ENCODE data around the gene RNF13. TPM values are rescaled to one million over a fixed set of nuclear protein-coding genes. Genes with fewer than 3 reads are reported as not detected.

The RNF13 gene
- total RNA-seq, 1 experiment from 2014 or later, result 36.5 TPM

DNA sequence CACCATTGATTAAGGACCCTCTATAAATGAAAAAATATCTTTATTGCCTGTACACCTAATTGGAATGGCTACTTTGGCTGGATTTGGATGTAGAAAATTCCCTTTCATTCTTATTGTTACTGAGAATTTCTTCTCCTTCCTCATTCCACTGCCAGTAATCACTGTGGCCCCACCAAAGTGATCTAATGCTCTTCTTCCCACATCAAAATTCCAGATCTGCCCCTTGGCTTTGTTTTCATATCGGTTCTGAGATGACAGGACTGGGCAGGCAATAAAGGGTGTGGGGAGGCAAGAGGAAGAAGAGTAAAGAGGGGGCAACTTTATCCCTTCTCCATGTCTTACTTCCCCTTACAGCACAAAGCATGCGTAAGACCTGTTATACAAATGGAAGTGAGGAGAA, 22.7 kb upstream of the RNF13 start:
- no TSS peak for BruUV-seq (replicated peaks)
- POLR2A ChIA-PET, result interaction anchor here (0.9 kb wide), 1 partner anchor 388 kb away, joined by 3 read pairs; no protein-coding TSS in a partner anchor
- no peak overlapping the region for H3K27ac Mint-ChIP-seq (ENCODE audit: low read depth, unreplicated experiment)
- CTCF ChIA-PET, result interaction anchor here (0.5 kb wide), 1 partner anchor 24 kb away, joined by 3 read pairs; no protein-coding TSS in a partner anchor
- H3K4me1 Mint-ChIP-seq (ENCODE audit: insufficient read depth, unreplicated experiment), result peaks cover 5% of the 10 kb centered on the region
- H3K36me3 Mint-ChIP-seq (ENCODE audit: insufficient read depth, unreplicated experiment), result no peaks in the 10 kb centered on the region
- TF ChIP-seq, protein P1, sequence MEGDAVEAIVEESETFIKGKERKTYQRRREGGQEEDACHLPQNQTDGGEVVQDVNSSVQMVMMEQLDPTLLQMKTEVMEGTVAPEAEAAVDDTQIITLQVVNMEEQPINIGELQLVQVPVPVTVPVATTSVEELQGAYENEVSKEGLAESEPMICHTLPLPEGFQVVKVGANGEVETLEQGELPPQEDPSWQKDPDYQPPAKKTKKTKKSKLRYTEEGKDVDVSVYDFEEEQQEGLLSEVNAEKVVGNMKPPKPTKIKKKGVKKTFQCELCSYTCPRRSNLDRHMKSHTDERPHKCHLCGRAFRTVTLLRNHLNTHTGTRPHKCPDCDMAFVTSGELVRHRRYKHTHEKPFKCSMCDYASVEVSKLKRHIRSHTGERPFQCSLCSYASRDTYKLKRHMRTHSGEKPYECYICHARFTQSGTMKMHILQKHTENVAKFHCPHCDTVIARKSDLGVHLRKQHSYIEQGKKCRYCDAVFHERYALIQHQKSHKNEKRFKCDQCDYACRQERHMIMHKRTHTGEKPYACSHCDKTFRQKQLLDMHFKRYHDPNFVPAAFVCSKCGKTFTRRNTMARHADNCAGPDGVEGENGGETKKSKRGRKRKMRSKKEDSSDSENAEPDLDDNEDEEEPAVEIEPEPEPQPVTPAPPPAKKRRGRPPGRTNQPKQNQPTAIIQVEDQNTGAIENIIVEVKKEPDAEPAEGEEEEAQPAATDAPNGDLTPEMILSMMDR (IDR thresholded peaks at IDR 0.05; ENCODE audit: unreplicated experiment), result no peak
- H3K4me3 Mint-ChIP-seq (ENCODE audit: unreplicated experiment), result no peak overlapping the region
- H3K27me3 Mint-ChIP-seq (ENCODE audit: insufficient read depth, unreplicated experiment), result no peaks in the 10 kb centered on the region
- H3K9me3 Mint-ChIP-seq (ENCODE audit: unreplicated experiment), result no peaks in the 10 kb centered on the region
- intact Hi-C loops (cut with micrococcal nuclease), result no loop called here
- DNase-seq (ENCODE audit: unreplicated experiment), result no peak

DNA sequence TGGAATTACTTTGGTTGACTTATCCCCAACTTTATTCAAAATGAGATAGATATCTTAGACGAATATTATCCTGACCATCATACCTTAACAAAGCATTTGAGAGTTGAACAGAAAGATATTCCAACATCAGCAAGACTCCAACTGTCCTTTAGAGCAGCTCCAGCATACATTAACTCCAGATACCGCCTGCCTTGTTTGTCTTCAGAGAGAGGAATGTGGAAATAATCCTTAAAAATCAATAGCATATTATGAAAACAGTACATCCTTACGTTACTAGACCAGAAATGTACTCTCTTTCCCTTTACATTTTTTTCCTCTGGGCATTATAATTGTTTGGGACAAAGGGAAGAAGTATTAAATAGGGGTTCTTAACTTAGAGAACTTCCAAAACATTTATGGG, 22.3 kb upstream of the RNF13 start:
- Mint-ChIP-seq H3K27me3 (ENCODE audit: insufficient read depth, unreplicated experiment) (no peaks in the 10 kb centered on the region), H3K9me3 (ENCODE audit: unreplicated experiment) (no peaks in the 10 kb centered on the region), H3K4me1 (ENCODE audit: insufficient read depth, unreplicated experiment) (peaks cover 5% of the 10 kb centered on the region), H3K4me3 (ENCODE audit: unreplicated experiment) (no peak overlapping the region), H3K36me3 (ENCODE audit: insufficient read depth, unreplicated experiment) (no peaks in the 10 kb centered on the region), H3K27ac (ENCODE audit: low read depth, unreplicated experiment) (no peak overlapping the region)
- ChIA-PET CTCF (interaction anchor here (4.0 kb wide), 1 partner anchor 18 kb away, joined by 30 read pairs; no protein-coding TSS in a partner anchor), POLR2A (interaction anchor here (0.9 to 1.8 kb wide), 2 partner anchors 137 to 389 kb away, joined by 3 read pairs; no protein-coding TSS in a partner anchor)
- DNase-seq (ENCODE audit: unreplicated experiment), result no peak
- intact Hi-C loops (cut with micrococcal nuclease), result no loop called here
- TF ChIP-seq, protein P1 (IDR thresholded peaks at IDR 0.05; ENCODE audit: unreplicated experiment), result no peak
- no TSS peak for BruUV-seq (replicated peaks)

DNA sequence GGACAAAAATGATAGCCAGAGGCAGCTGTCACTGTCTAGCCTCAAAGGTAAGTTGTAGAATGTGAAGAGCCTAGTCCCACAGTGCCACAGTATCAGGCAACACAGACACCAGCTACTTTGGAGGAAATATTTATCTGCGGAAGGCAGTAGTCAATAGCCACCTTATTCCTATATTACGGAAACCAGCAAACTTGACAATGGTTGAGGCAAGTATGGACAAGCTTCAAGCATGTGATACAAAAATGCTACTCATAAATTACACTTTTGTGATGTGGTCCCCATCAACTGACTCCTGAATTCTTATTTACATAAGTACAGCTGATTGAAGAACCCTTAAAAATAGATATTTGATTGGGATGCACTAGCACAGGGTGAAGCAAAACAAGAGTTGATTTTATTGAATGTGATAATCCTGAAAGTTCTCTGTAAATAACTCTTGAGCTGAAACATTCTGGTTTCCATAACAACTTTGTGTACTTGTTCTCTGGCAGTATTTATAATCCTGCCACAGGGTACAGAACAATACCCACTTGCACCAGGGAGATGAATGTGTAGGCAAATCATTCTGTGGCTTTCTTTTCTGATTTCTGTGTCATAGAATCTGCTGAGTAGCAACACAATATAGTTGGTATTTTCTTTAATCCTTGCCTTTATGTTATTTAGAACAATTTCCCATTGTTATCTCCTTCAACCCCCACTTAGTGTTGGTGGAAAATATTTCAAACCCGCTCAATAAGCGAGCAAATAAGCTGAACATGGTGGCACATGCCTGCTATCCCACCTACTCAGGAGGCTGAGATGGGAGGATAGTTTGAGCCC, 20.4 kb upstream of the RNF13 start, which contains the start of gene ANKUB1:
Gene ANKUB1, minus strand, starts transcription at position 103 of the 819 bp plus-strand sequence. CDS start 188 bp downstream, outside the sequence.
- TF ChIP-seq, protein P1 (IDR thresholded peaks at IDR 0.05; ENCODE audit: unreplicated experiment), result no peak
- POLR2A ChIA-PET, result interaction anchor here (1.1 to 1.8 kb wide), 3 partner anchors 8 to 139 kb away, joined by 3 to 4 read pairs (median 3); partner anchors contain the start of gene COMMD2
- CTCF ChIA-PET, result interaction anchor here (0.6 to 4.0 kb wide), 5 partner anchors 11 to 27 kb away, joined by 3 to 30 read pairs (median 4); no protein-coding TSS in a partner anchor
- BruUV-seq (replicated peaks), result no TSS peak
- intact Hi-C loops (cut with micrococcal nuclease), result no loop called here
- Mint-ChIP-seq H3K27ac (ENCODE audit: low read depth, unreplicated experiment) (no peak within 1 kb of the TSS), H3K9me3 (ENCODE audit: unreplicated experiment) (no peaks in the 10 kb centered on the region), H3K36me3 (ENCODE audit: insufficient read depth, unreplicated experiment) (no peaks in the 10 kb centered on the region), H3K4me3 (ENCODE audit: unreplicated experiment) (no peak within 1 kb of the TSS), H3K4me1 (ENCODE audit: insufficient read depth, unreplicated experiment) (peaks cover 5% of the 10 kb centered on the region), H3K27me3 (ENCODE audit: insufficient read depth, unreplicated experiment) (no peaks in the 10 kb centered on the region)
- no peak for DNase-seq (ENCODE audit: unreplicated experiment)

- intact Hi-C loops (cut with micrococcal nuclease), result no loop called here
- no peaks in the 10 kb centered on the region for H3K27me3 Mint-ChIP-seq (ENCODE audit: insufficient read depth, unreplicated experiment)
- H3K4me1 Mint-ChIP-seq (ENCODE audit: insufficient read depth, unreplicated experiment), result no peaks in the 10 kb centered on the region
- H3K9me3 Mint-ChIP-seq (ENCODE audit: unreplicated experiment), result no peaks in the 10 kb centered on the region
- no TSS peak for BruUV-seq (replicated peaks)
- H3K27ac Mint-ChIP-seq (ENCODE audit: low read depth, unreplicated experiment), result no peak overlapping the region
- DNase-seq (ENCODE audit: unreplicated experiment), result no peak
- ChIA-PET CTCF (interaction anchor here (1.1 to 4.7 kb wide), 2 partner anchors 12 to 24 kb away, joined by 5 to 40 read pairs; no protein-coding TSS in a partner anchor), POLR2A (interaction anchor here (0.7 kb wide), 1 partner anchor 163 kb away, joined by 3 read pairs; no protein-coding TSS in a partner anchor)
- H3K4me3 Mint-ChIP-seq (ENCODE audit: unreplicated experiment), result no peak overlapping the region
- H3K36me3 Mint-ChIP-seq (ENCODE audit: insufficient read depth, unreplicated experiment), result no peaks in the 10 kb centered on the region
- TF ChIP-seq, protein P1 (IDR thresholded peaks at IDR 0.05; ENCODE audit: unreplicated experiment), result no peak
These were observed 17.0 kb upstream of the RNF13 start for GRCh38 chr3:149796026-149796425.

All from MCF 10A (cell line).